SK-N-MC (cell line): ENCODE data around the gene OR2H1.

Experiments
- EZH2 ChIP-seq: fragments of 200-600 bp; sonication (generic); IDR thresholded peaks from one replicate; pipeline ENCODE4 v1.6.1; 2017; ENCODE audit warnings: antibody characterized with exemption
- FOXP2 ChIP-seq: optimal IDR thresholded peaks from 2 replicates; pipeline ENCODE3; 2011; ENCODE audit warnings: mild to moderate bottlenecking, moderate library complexity; ENCODE audit not compliant: insufficient read depth; ENCODE audit errors: extremely low read length, control extremely low read depth
- POLR2AphosphoS5 ChIP-seq: IDR thresholded peaks from 2 replicates; pipeline ENCODE4 v1.6.1; 2012; ENCODE audit warnings: mild to moderate bottlenecking, low read depth, low read length, borderline replicate concordance

- TF ChIP-seq EZH2 (no peak), POLR2AphosphoS5 (no peak), FOXP2 (no peak)
Observed at GRCh38 chr6:29456971-29457370, at the start of gene OR2H1, which contains the start of gene OR11A1.
